ENCODE results near the gene SFI1. TPM values are rescaled to one million over a fixed set of nuclear protein-coding genes. Genes with fewer than 3 reads are reported as not detected.
A peak's percentile ranks its signal among the peaks of the same experiment; 100 is the strongest.

SFI1 gene
- total RNA-seq, 4 donors from 2014 or later = 11.0 to 20.0 (median 16.4) TPM

- no peak overlapping the region for H3K4me3 ChIP-seq
- WGBS, 2 donors = no CpG with 5 or more reads among the region's 1 CpG
- H3K27ac ChIP-seq = peak overlapping the region in 1 of 4 donors; percentile 49
- intact Hi-C loops (cut with DNase I) = no loop called here
- H3K36me3 ChIP-seq = peaks cover 0 to 20% (median 3%) of the 10 kb centered on the region in 3 donors
- no peaks in the 10 kb centered on the region for H3K27me3 ChIP-seq
- no peak for DNase-seq
- H3K9me3 ChIP-seq = no peaks in the 10 kb centered on the region
- H3K4me1 ChIP-seq = peaks cover 28 to 85% (median 39%) of the 10 kb centered on the region in 3 donors
- TF ChIP-seq, protein P1, sequence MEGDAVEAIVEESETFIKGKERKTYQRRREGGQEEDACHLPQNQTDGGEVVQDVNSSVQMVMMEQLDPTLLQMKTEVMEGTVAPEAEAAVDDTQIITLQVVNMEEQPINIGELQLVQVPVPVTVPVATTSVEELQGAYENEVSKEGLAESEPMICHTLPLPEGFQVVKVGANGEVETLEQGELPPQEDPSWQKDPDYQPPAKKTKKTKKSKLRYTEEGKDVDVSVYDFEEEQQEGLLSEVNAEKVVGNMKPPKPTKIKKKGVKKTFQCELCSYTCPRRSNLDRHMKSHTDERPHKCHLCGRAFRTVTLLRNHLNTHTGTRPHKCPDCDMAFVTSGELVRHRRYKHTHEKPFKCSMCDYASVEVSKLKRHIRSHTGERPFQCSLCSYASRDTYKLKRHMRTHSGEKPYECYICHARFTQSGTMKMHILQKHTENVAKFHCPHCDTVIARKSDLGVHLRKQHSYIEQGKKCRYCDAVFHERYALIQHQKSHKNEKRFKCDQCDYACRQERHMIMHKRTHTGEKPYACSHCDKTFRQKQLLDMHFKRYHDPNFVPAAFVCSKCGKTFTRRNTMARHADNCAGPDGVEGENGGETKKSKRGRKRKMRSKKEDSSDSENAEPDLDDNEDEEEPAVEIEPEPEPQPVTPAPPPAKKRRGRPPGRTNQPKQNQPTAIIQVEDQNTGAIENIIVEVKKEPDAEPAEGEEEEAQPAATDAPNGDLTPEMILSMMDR (IDR thresholded peaks at IDR 0.05) = no peak
- TF ChIP-seq POLR2A (IDR thresholded peaks at IDR 0.05) = no peak
These were observed 132.0 kb downstream of the SFI1 start for GRCh38 chr22:31628362-31628761.

- Histone ChIP-seq H3K9me3 (no peaks in the 10 kb centered on the region), H3K4me1 (peaks cover 34 to 85% (median 39%) of the 10 kb centered on the region in 3 donors), H3K4me3 (peak overlapping the region in 1 of 4 donors; percentile 74), H3K27me3 (no peaks in the 10 kb centered on the region), H3K27ac (peak overlapping the region in 3 of 4 donors; percentile 83 to 93 (median 84)), H3K36me3 (peaks cover 0 to 13% (median 0%) of the 10 kb centered on the region in 3 donors)
- TF ChIP-seq, protein P1 (IDR thresholded peaks at IDR 0.05) = no peak
- intact Hi-C loops (cut with DNase I) = no loop called here
- WGBS, 2 donors = 72 to 79% methylated on average over 17 of the region's 17 CpGs
- DNase-seq = no peak
These were observed 132.8 kb downstream of the SFI1 start for GRCh38 chr22:31628969-31629708.

DNA sequence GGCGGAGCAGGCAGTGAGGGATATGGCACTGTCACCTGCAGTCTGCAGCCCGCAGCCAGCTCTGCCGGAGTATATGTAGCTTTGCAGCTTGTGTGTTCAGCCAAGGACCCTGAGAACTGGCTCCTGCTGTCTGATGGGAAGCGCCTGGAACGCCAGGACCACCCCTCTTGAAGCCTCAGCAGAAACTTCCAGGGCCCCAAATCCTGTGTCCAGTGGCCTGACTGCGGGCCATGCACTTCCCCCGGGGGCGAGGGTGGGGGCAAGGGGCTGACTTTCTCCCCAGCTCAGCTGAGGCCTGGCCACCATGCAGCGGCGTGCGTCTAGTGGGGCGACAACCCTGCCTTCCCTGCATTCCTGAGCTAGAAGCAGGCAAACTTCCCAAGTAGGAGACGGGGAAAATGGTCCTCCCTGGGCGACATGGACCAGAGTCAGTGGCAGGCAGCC lies 133.4 kb downstream of the SFI1 start:
- Histone ChIP-seq H3K9me3 (no peaks in the 10 kb centered on the region), H3K36me3 (peaks cover 0 to 13% (median 0%) of the 10 kb centered on the region in 3 donors), H3K4me1 (peaks cover 36 to 88% (median 37%) of the 10 kb centered on the region in 3 donors), H3K27ac (peak overlapping the region; percentile 83 to 93 (median 84)), H3K4me3 (peak overlapping the region; percentile 66 to 75 (median 72)), H3K27me3 (no peaks in the 10 kb centered on the region)
- WGBS, 2 donors = 58 to 71% methylated on average over 3 to 4 of the region's 14 CpGs
- TF ChIP-seq, protein P1 (IDR thresholded peaks at IDR 0.05) = no peak
- no peak for TF ChIP-seq POLR2A (IDR thresholded peaks at IDR 0.05)
- intact Hi-C loops (cut with DNase I) = no loop called here
- DNase-seq = no peak

DNA sequence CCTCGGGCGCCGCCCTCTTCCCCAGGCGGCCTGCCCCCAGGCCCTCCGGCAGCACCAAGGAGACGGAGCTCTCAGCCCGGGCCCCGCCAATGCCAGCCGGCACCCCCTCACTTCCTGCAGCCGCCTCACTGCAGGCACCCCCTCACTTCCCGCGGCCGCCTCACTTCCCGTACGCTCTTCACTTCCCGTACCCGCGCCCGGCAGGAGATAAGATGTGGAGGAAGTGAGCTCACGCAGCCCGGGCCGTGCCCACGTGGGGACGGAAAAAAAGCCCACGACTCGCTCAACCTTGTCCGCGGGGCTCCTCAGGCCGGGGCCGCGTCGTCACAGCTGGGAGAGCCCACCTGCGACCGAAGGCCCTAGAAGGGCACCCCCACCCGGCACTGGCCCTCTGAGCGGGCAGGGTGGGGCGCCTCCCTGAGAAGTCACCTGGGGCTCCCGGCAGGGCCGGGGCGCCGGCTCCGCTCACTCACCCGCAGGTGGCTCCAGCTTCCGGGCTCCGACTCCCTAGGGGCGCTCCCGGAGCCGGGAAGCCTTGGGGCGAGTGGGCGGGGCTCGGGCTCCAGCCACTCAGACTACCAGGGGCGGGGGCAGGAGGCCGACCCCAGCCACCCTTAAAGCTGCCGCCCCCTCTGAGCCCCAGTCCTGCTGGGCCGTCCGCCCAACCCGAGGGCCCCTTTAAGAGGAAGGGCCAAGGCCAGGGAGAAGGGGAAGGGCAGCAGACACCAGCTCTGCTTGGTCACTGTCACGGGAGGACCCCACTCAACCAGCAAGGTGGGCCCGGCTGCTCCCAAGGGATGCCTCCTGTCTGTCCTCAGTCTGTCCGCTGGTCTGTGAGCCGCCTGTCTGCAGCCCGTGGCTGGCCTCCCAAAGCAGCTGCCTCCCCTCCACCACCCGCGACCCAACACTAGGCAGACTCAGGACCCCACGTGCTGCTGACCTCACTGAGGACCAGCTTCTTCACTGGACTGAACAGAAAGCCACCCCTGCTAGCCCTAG lies 134.3 kb downstream of the SFI1 start:
- Histone ChIP-seq H3K36me3 (peaks cover 0 to 7% (median 0%) of the 10 kb centered on the region in 3 donors), H3K27ac (peak overlapping the region; percentile 83 to 93 (median 84)), H3K27me3 (no peaks in the 10 kb centered on the region), H3K9me3 (no peaks in the 10 kb centered on the region), H3K4me3 (peak overlapping the region; percentile 66 to 75 (median 72)), H3K4me1 (peaks cover 34 to 88% (median 35%) of the 10 kb centered on the region in 3 donors)
- WGBS, 2 donors = 3 to 5% methylated on average over 4 to 6 of the region's 65 CpGs
- DNase-seq = peak; percentile 75
- intact Hi-C loops (cut with DNase I) = no loop called here
- TF ChIP-seq POLR2A (IDR thresholded peaks at IDR 0.05) = peak in 1 of 4 donors; percentile 4
- TF ChIP-seq, protein P1 (IDR thresholded peaks at IDR 0.05) = no peak

Data from esophagus squamous epithelium (tissue), 5 donors.